ENCODE results near the gene CACNB4. TPM values are rescaled to one million over a fixed set of nuclear protein-coding genes. Genes with fewer than 3 reads are reported as not detected.

The CACNB4 gene
- total and polyA plus RNA-seq, 8 donors = 0.34 to 1.3 (median 0.70) TPM

DNA sequence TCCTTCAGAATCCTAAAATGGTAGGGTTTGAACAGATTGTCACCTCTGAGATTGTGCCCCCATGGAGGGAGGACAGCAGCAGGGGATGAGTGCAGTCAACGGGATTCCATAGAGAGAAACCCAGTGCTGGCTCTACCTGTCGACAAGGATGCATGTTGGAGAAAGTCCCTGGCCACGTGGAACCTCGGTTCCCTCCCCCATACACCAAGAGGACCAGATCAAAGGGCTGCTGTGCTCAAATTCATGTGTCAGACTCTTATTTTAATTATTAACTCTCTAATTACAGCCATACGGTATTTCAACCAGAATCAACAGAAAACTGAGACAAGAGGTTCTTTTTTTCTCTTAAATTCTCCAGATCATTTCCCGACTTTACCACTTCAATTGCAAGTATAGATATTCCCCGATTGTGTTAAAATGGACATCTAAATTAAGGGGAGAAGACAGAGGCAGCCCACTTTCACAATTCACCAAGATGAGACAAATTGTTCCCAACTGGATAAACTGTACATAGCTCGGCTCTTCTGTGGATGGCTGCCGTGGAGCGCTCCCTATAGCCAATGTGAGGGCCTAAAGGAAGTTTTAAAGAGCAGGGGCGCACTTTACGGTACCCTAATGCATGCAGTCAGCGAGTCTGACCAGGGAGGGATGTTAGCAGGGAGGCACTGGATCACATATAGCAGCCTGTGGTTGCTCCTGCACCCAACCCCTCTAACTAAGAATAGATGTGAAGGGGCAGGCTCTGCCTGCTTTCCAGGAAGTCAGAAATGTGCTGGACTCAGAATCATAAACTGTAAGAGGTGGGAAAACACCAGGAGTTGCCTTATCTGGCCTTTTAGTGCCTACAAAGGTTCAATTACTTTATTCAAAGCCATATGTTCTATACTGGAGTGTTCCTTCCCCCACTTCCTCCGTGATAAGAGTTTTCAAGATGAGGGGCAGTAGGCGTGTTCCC, 123.1 kb downstream of the CACNB4 start:
- no peaks in the 10 kb centered on the region for H3K36me3 ChIP-seq
- intact Hi-C loops (cut with DNase I) = no loop called here
- TF ChIP-seq, protein P1, sequence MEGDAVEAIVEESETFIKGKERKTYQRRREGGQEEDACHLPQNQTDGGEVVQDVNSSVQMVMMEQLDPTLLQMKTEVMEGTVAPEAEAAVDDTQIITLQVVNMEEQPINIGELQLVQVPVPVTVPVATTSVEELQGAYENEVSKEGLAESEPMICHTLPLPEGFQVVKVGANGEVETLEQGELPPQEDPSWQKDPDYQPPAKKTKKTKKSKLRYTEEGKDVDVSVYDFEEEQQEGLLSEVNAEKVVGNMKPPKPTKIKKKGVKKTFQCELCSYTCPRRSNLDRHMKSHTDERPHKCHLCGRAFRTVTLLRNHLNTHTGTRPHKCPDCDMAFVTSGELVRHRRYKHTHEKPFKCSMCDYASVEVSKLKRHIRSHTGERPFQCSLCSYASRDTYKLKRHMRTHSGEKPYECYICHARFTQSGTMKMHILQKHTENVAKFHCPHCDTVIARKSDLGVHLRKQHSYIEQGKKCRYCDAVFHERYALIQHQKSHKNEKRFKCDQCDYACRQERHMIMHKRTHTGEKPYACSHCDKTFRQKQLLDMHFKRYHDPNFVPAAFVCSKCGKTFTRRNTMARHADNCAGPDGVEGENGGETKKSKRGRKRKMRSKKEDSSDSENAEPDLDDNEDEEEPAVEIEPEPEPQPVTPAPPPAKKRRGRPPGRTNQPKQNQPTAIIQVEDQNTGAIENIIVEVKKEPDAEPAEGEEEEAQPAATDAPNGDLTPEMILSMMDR (IDR thresholded peaks at IDR 0.05) = no peak
- FAIRE-seq = no peak
- no peaks in the 10 kb centered on the region for H3K27me3 ChIP-seq
- DNase-seq = no peak
- no peaks in the 10 kb centered on the region for H3K4me1 ChIP-seq
- no peak for ATAC-seq
- no peaks in the 10 kb centered on the region for H3K9me3 ChIP-seq
- H3K27ac ChIP-seq = no peak overlapping the region
- H3K4me3 ChIP-seq = no peak overlapping the region
- WGBS, 2 donors = 68 to 70% methylated on average over 15 of the region's 15 CpGs

GRCh38 chr2:151974988-151975387, 123.9 kb downstream of the CACNB4 start:
- Histone ChIP-seq H3K4me3 (no peak overlapping the region), H3K27ac (no peak overlapping the region), H3K36me3 (no peaks in the 10 kb centered on the region), H3K9me3 (no peaks in the 10 kb centered on the region), H3K27me3 (no peaks in the 10 kb centered on the region), H3K4me1 (no peaks in the 10 kb centered on the region)
- FAIRE-seq = no peak
- intact Hi-C loops (cut with DNase I) = no loop called here
- TF ChIP-seq, protein P1 (IDR thresholded peaks at IDR 0.05) = no peak
- ATAC-seq = no peak
- no peak for DNase-seq
- 88 to 96% methylated on average over 3 of the region's 3 CpGs for WGBS, 2 donors

- WGBS, 2 donors = 50 to 51% methylated on average over 8 of the region's 8 CpGs
- FAIRE-seq (no peak), DNase-seq (no peak)
These were observed 125.0 kb downstream of the CACNB4 start for GRCh38 chr2:151973901-151974199.

DNA sequence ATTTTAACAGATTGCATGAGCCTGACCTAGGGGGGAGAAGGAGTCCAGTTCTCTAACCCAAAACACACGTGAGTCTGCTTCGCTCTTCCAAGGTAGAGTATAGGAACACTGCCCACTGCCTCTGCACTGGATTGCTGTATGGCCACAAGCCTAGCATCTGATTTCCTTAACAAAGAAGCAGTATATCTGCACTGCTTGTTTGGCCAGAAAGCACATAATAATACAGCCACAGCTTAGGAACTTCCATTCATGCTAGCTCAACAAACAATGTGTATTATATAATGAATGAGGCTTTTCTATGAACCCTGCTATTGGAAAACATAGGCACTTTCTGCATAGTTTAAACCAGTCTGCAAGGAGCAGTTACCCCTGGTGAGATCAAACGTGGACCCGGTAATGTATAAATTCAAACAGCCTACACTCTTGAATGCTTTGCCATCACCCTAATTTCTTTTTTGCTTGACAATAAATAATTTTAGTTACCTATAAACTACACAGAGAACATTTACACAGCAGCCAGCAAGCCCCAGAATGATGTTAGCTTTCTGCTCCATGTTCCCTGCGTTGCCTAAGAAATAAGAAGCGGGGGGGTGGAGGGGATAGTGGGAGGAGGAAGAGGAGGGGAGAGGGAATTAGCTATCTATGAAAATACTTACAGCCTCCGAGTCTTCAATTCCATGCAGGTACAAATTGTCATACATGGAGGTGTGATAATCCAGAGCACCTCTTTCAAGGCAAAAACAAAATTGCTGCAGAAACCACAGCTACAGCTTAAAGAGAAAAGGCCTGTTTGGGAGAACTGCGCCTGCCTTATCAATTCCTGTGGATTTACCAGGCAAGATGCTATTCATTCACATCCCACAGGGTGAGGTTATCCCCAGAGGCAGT, 125.6 kb downstream of the CACNB4 start:
- TF ChIP-seq, protein P1 (IDR thresholded peaks at IDR 0.05) = no peak
- Histone ChIP-seq H3K4me3 (no peak overlapping the region), H3K27me3 (no peaks in the 10 kb centered on the region), H3K36me3 (no peaks in the 10 kb centered on the region), H3K27ac (no peak overlapping the region), H3K9me3 (no peaks in the 10 kb centered on the region), H3K4me1 (no peaks in the 10 kb centered on the region)
- WGBS, 2 donors = 73 to 76% methylated on average over 8 of the region's 8 CpGs
- no peak for DNase-seq
- intact Hi-C loops (cut with DNase I) = no loop called here
- no peak for ATAC-seq
- no peak for FAIRE-seq

More at GRCh38 chr2:151973901-151974199, 125.0 kb downstream of the CACNB4 start:
- Histone ChIP-seq H3K36me3 (no peaks in the 10 kb centered on the region), H3K27ac (no peak overlapping the region), H3K4me3 (no peak overlapping the region), H3K27me3 (no peaks in the 10 kb centered on the region), H3K9me3 (no peaks in the 10 kb centered on the region), H3K4me1 (no peaks in the 10 kb centered on the region)
- peak in 3 of 4 donors; percentile 37 to 69 (median 56) for ATAC-seq
- intact Hi-C loops (cut with DNase I) = no loop called here
- TF ChIP-seq, protein P1 (IDR thresholded peaks at IDR 0.05) = no peak

Data from pancreas (tissue), 10 donors.